DND-41 (cell line): Measurements from ENCODE around the gene GART.
A peak's percentile ranks its signal among the peaks of the same experiment; 100 is the strongest.

ENCODE experiments used
- ATAC-seq: fragments of 200-7000 bp; cut with Tn5 transposase; 3 replicates; pipeline ENCODE4 v1.9.1; 2021; ENCODE audit warnings: low read depth; ENCODE audit not compliant: insufficient read depth
- DNase-seq: peaks from one replicate; pipeline ENCODE4 v3.0.0-alpha.2; 2020
- H2AFZ ChIP-seq: 2 replicates; pipeline ENCODE4 v1.6.0; 2012; ENCODE audit warnings: low read depth, low read length
- H3K27ac ChIP-seq: 2 replicates; pipeline ENCODE4 v1.5.1; 2012; ENCODE audit warnings: low read length, inconsistent platforms
- H3K27me3 ChIP-seq: fragments of 200-600 bp; sonication (generic); 2 replicates; pipeline ENCODE4 v1.6.0; 2012; ENCODE audit warnings: low read length, mild to moderate bottlenecking, inconsistent platforms; ENCODE audit not compliant: insufficient read depth, poor library complexity
- H3K36me3 ChIP-seq: 2 replicates; pipeline ENCODE4 v1.5.1; 2012; ENCODE audit warnings: low read length, inconsistent platforms; ENCODE audit not compliant: insufficient read depth
- H3K4me1 ChIP-seq: 2 replicates; pipeline ENCODE4 v1.5.1; 2012; ENCODE audit warnings: mild to moderate bottlenecking, low read length; ENCODE audit not compliant: insufficient read depth
- H3K4me2 ChIP-seq: 2 replicates; pipeline ENCODE4 v1.6.0; 2012; ENCODE audit warnings: mild to moderate bottlenecking, moderate library complexity, low read length, inconsistent platforms; ENCODE audit not compliant: insufficient read depth
- H3K4me3 ChIP-seq, 2 experiments: fragments of 200-600 bp in 1 of 2; shearing (Covaris generic) in 1 of 2; 2 replicates each; pipeline ENCODE4 v1.5.1; 2012 to 2016; ENCODE audit warnings: inconsistent platforms in 2 of 2, low read length in 2 of 2, mild to moderate bottlenecking in 2 of 2, low read depth in 1 of 2, moderate library complexity in 1 of 2
- H3K79me2 ChIP-seq: 2 replicates; pipeline ENCODE4 v1.6.0; 2012; ENCODE audit warnings: low read length, inconsistent platforms; ENCODE audit not compliant: insufficient read depth
- H3K9ac ChIP-seq: 2 replicates; pipeline ENCODE4 v1.6.0; 2012; ENCODE audit warnings: low read depth, mild to moderate bottlenecking, inconsistent platforms, low read length, moderate library complexity
- H3K9me3 ChIP-seq: 2 replicates; pipeline ENCODE4 v1.5.1; 2012; ENCODE audit warnings: low read length, moderate library complexity, mild to moderate bottlenecking, inconsistent platforms; ENCODE audit not compliant: insufficient read depth, severe bottlenecking
- H4K20me1 ChIP-seq: 2 replicates; pipeline ENCODE4 v1.6.0; 2012; ENCODE audit warnings: low read length; ENCODE audit not compliant: insufficient read depth
- CTCF ChIP-seq: IDR thresholded peaks from 2 replicates; pipeline ENCODE4 v1.5.1; 2012; ENCODE audit warnings: borderline replicate concordance, low read length, moderate library complexity, mild to moderate bottlenecking; ENCODE audit not compliant: poor library complexity, severe bottlenecking; ENCODE audit errors: extremely low read depth
- EZH2 ChIP-seq: IDR thresholded peaks from 3 replicates; pipeline ENCODE4 v1.6.1; 2012; ENCODE audit warnings: borderline replicate concordance, low read depth, mild to moderate bottlenecking, moderate library complexity, low read length, inconsistent platforms; ENCODE audit not compliant: severe bottlenecking

GART gene

GRCh38 chr21:33554982-33555344, 13.0 kb upstream of the GART start:
- TF ChIP-seq CTCF (no peak), EZH2 (no peak)
- DNase-seq (no peak), ATAC-seq (no peak)
- no peak overlapping the region for H3K4me3 ChIP-seq
- peak overlapping the region; percentile 1; the same call in 1 of the 2 replicates for H3K4me2 ChIP-seq
- no peaks in the 10 kb centered on the region for H3K27me3 ChIP-seq
- H2AFZ ChIP-seq: no peak overlapping the region
- H3K9ac ChIP-seq: no peak overlapping the region
- peaks cover 97% of the 10 kb centered on the region for H3K36me3 ChIP-seq
- peaks cover 98% of the 10 kb centered on the region for H3K79me2 ChIP-seq
- peaks cover 40% of the 10 kb centered on the region for H3K4me1 ChIP-seq
- H3K27ac ChIP-seq: no peak overlapping the region
- no peaks in the 10 kb centered on the region for H3K9me3 ChIP-seq
- H4K20me1 ChIP-seq: peaks cover 88% of the 10 kb centered on the region

- H3K27ac ChIP-seq: no peak overlapping the region
- H2AFZ ChIP-seq: no peak overlapping the region
- ATAC-seq (no peak), DNase-seq (no peak)
- H3K9me3 ChIP-seq: no peaks in the 10 kb centered on the region
- H3K4me3 ChIP-seq: no peak overlapping the region; a peak in 1 of 4 replicates
- peaks cover 89% of the 10 kb centered on the region for H4K20me1 ChIP-seq
- peaks cover 97% of the 10 kb centered on the region for H3K36me3 ChIP-seq
- peaks cover 43% of the 10 kb centered on the region for H3K4me1 ChIP-seq
- peaks cover 98% of the 10 kb centered on the region for H3K79me2 ChIP-seq
- H3K9ac ChIP-seq: no peak overlapping the region
- peak overlapping the region; percentile 31; the same call in 1 of the 2 replicates for H3K4me2 ChIP-seq
- no peaks in the 10 kb centered on the region for H3K27me3 ChIP-seq
- TF ChIP-seq CTCF (no peak), EZH2 (no peak)
These were observed 12.5 kb upstream of the GART start for GRCh38 chr21:33554236-33554981.

- Histone ChIP-seq H3K4me3 (no peak overlapping the region), H3K4me1 (peaks cover 46% of the 10 kb centered on the region), H3K36me3 (peaks cover 97% of the 10 kb centered on the region), H3K27ac (no peak overlapping the region), H4K20me1 (peaks cover 87% of the 10 kb centered on the region), H3K79me2 (peaks cover 98% of the 10 kb centered on the region), H3K4me2 (no peak overlapping the region; the same call in 1 of the 2 replicates), H3K9ac (no peak overlapping the region), H3K9me3 (no peaks in the 10 kb centered on the region), H3K27me3 (no peaks in the 10 kb centered on the region), H2AFZ (no peak overlapping the region)
- no peak for DNase-seq
- no peak for TF ChIP-seq EZH2
- TF ChIP-seq CTCF: no peak
- peak; percentile 32; the same call in 1 of the 3 replicates for ATAC-seq
These were observed 11.2 kb upstream of the GART start for GRCh38 chr21:33552999-33553598.
